ENCODE data around the gene GAL3ST2.
"Not testable (repeated sequence)": the region's sequence is repeated elsewhere in the genome, so short reads cannot be mapped to it uniquely, and the experiment has no call there.

Gene GAL3ST2

DNA sequence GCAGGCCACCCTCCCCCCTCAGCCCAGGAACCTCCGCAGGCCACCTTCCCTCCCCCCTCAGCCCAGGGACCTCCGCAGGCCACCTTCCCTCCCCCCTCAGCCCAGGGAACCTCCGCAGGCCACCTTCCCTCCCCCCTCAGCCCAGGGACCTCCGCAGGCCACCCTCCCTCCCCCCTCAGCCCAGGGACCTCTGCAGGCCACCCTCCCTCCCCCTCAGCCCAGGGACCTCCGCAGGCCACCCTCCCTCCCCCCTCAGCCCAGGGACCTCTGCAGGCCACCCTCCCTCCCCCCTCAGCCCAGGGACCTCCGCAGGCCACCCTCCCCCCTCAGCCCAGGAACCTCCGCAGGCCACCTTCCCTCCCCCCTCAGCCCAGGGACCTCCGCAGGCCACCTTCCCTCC, 29.6 kb downstream of the GAL3ST2 start:
- in situ Hi-C loops (cut with MboI; ENCODE audit: low sequenced_read_pairs): not testable (repeated sequence)

GRCh38 chr2:241808051-241808720, 31.6 kb downstream of the GAL3ST2 start:
- in situ Hi-C loops (cut with MboI; ENCODE audit: low sequenced_read_pairs): no loop called here

- in situ Hi-C loops (cut with MboI; ENCODE audit: low sequenced_read_pairs): no loop called here
Measured at GRCh38 chr2:241808721-241809382, 32.2 kb downstream of the GAL3ST2 start, which contains the start of gene NEU4. Gene NEU4 (plus strand): TSS chr2:241809193. CDS start chr2:241814485, 5,292 bp downstream.

DNA sequence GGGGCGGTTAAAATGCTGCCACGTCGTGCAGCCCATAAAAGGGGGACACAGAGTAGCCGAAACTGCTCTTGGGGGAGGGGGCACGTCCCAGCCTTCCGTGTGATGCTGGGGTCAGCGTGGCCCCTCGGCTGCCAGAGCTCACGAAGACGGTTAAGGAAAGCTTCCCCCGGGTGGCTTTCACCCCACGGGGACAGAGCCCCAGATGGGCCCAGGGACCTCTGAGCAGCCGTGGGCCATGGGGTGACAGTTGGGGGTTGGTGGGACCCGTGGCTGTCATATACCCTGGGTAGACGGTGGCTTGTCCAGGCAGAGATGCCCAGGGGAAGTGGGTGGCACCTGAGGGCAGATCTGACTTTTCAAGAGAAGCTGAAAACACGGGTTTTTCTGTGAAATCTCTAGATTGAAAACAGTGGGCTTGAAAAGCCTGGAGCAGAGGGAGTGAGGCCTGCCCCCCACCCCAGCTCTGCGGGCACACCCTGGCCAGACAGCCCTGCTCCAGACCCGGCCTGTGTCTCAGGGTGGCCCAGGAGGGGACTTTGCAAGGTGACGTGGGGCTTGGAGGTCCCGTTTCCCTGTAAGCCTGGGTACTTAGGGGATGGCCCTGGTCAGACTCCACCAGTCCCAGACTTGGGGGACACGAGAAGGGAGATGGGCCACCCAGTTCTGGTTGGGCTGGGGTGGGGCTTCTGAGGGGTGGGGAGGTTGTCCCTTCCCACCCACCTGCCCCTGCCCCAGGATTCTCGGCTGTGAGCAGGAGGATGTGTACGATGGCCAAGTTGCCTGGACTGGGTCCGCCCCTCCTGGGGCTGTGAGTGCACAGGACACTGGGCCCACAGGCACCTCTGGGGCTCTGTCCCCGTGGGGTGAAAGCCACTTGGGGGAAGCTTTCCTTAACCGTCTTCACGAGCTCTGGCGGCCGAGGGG, 33.0 kb downstream of the GAL3ST2 start:
- in situ Hi-C loops (cut with MboI; ENCODE audit: low sequenced_read_pairs): no loop called here

DNA sequence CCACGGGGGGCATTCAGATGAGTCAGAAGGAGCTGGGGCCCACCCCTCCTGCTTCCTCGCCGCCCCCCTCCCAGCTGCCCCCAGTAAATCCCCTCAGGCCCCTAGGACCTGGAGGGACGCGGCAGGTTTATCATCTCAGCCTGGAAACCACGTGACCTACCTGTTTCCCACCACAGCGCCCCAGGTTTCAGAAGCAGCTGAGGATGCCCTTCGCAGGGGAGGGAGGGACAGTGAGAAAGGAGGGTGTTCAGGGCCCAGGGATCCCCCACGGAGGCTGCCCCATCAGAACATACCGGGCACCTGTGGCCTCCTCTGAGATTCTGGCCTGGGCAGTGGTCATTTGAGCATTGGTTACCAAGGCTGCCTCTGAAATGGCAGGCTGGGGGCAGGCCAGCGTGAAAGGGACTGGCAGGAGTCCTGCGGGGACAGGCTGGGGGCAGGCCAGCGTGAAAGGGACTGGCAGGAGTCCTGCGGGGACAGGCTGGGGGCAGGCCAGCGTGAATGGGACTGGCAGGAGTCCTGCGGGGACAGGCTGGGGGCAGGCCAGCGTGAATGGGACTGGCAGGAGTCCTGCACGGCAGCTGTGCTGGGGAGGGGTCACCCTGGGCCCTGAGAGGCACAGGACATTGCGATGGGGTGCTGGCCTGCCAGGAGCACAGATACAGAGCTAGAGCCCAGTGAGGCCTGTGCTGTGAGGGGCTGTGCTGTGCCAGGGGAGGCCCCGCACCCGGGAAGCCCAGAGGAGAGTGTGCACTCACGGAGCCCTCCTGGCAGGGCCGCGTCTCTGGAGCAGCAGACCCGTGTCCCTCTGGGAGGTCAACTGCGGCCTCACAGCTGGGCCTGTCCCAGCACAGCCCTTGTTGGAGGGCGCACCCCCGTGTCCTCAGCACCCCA, 33.9 kb downstream of the GAL3ST2 start:
- in situ Hi-C loops (cut with MboI; ENCODE audit: low sequenced_read_pairs): no loop called here

DNA sequence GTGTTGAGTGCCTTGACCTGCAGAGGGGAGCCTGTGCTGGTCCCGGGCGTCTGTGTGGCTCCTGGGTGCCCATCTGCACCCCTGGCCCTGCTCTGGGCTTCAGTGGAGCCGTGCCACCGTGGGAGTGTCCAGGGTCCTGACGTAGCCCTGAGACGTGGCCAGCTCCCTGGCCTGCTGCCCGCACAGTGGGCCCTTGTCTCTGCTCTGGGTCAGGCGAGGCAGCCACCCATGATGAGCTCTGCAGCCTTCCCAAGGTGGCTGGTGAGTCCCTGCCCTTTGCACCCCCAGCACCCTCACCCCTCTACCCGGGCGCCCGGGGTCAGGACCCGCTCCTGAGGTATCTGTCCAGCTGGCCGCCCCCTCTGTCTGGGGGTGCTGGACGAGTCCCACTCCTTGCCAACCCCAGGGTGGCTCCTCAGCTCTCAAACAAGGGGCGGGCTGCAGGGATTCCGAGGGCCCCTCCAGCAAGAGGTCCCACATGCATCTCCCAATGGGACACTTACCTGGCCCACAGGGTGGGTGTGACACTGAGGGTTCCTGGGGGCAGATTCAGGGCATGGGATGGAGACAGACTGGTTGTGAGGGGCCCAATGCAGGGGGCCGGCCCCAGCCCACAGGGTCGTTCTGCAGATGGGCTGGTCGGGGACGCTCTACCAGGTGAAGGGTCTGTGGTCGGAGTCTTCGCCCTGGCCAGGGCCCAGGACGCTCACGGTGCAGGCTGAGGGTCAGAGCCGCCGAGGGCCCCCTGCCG, 34.8 kb downstream of the GAL3ST2 start:
- in situ Hi-C loops (cut with MboI; ENCODE audit: low sequenced_read_pairs): no loop called here

DNA sequence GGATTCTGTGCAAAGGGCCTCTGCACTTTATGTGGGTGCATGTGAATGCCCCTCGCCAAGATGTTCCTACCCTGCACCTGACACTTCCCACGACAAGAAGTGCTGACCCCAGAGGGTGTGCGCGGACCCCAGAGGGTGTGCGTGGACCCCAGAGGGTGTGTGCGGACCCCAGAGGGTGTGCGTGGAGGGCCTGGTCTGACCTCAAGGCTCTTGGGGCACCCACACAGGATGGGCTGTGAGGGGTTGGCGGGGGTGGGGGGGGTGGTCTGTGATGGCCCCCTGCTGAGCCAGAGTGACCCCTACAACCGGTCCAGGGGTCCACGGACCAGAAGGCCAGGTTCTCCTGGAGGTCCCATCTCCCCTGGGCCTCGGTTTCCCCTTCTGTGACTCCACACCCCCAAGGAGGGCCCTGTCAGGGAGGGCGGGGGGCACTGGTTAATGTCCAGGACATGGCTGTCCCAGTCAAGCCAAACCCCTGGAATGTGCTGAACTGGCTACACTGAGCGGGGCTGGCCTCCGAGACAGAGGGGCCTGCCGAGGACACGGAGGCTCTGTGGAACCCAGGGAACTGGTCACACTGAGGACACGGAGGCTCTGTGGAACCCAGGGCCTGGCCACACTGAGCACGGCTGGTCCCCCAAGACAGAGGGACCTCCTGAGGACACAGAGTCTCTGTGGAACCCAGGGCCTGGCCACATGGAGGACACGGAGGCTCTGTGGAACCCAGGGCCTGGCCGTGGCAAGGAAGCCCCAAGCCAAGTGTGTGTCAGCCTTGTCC, 35.5 kb downstream of the GAL3ST2 start:
- in situ Hi-C loops (cut with MboI; ENCODE audit: low sequenced_read_pairs): no loop called here

GRCh38 chr2:241812730-241813643, 36.4 kb downstream of the GAL3ST2 start:
- in situ Hi-C loops (cut with MboI; ENCODE audit: low sequenced_read_pairs): no loop called here

- in situ Hi-C loops (cut with MboI; ENCODE audit: low sequenced_read_pairs): no loop called here
Measured at GRCh38 chr2:241813644-241814392, 37.2 kb downstream of the GAL3ST2 start.

GRCh38 chr2:241814393-241814642, 37.7 kb downstream of the GAL3ST2 start:
- in situ Hi-C loops (cut with MboI; ENCODE audit: low sequenced_read_pairs): no loop called here

DNA sequence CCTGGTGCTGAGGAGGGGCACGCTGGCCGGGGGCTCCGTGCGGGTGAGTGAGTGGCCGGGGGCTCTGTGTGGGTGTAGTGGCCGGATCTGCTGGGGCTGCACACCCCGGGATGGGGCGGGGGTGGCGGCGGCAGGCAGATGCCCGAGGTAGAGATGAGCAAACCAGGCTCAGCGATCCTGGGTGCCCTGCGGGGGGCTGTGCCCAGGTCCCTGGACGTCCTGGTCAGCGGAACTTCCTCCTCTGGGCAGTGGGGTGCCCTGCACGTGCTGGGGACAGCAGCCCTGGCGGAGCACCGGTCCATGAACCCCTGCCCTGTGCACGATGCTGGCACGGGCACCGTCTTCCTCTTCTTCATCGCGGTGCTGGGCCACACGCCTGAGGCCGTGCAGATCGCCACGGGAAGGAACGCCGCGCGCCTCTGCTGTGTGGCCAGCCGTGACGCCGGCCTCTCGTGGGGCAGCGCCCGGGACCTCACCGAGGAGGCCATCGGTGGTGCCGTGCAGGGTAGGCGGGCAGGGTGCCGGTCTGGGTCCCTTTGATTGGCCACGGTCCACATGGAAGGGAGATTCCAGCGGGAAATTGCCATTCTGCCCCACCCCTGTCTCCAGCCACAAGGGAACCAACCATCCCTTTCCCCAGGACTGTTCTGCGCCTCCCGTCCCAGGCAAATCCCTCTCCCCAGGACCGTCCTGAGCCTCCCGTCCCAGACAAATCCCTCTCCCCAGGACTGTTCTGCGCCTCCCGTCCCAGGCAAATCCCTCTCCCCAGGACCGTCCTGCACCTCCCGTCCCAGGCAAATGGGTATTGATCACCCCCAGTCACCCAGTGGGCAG, 38.2 kb downstream of the GAL3ST2 start:
- in situ Hi-C loops (cut with MboI; ENCODE audit: low sequenced_read_pairs): no loop called here

DNA sequence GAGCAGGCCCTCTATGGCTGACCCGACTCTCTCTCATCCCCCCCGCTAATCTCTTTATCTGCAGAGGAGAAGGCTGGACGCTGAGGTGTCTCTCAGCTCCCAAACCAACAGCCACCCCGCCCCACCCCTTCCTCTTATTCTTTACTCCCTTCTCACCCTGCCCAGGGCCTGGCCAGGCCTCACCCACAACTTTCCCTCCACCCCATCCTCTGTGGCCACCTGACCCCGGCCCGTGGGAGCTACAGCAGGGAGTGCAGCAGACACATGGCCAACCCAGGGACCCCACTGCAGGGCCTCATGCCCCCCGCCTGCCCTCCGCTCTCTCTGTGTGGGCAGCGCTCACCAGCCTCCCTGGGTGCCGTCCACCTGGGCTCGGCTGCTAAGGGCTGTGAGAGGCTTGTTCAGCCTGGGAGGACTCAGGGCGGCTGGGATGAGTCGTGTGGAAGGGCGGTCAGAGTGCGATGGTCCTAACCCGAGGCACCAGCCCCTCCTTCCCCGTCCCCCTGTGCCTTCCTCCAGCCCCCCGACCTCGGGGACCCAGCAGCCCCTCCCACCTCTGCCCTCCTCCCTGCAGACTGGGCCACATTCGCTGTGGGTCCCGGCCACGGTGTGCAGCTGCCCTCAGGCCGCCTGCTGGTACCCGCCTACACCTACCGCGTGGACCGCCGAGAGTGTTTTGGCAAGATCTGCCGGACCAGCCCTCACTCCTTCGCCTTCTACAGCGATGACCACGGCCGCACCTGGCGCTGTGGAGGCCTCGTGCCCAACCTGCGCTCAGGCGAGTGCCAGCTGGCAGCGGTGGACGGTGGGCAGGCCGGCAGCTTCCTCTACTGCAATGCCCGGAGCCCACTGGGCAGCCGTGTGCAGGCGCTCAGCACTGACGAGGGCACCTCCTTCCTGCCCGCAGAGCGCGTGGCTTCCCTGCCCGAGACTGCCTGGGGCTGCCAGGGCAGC, 39.1 kb downstream of the GAL3ST2 start:
- in situ Hi-C loops (cut with MboI; ENCODE audit: low sequenced_read_pairs): no loop called here

DNA sequence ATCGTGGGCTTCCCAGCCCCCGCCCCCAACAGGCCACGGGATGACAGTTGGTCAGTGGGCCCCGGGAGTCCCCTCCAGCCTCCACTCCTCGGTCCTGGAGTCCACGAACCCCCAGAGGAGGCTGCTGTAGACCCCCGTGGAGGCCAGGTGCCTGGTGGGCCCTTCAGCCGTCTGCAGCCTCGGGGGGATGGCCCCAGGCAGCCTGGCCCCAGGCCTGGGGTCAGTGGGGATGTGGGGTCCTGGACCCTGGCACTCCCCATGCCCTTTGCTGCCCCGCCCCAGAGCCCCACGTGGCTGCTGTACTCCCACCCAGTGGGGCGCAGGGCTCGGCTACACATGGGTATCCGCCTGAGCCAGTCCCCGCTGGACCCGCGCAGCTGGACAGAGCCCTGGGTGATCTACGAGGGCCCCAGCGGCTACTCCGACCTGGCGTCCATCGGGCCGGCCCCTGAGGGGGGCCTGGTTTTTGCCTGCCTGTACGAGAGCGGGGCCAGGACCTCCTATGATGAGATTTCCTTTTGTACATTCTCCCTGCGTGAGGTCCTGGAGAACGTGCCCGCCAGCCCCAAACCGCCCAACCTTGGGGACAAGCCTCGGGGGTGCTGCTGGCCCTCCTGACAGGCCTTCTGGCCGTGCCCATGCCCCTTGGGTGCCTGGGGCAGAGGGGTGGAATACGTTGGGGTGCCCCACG, 40.0 kb downstream of the GAL3ST2 start:
- in situ Hi-C loops (cut with MboI; ENCODE audit: low sequenced_read_pairs): no loop called here

DNA sequence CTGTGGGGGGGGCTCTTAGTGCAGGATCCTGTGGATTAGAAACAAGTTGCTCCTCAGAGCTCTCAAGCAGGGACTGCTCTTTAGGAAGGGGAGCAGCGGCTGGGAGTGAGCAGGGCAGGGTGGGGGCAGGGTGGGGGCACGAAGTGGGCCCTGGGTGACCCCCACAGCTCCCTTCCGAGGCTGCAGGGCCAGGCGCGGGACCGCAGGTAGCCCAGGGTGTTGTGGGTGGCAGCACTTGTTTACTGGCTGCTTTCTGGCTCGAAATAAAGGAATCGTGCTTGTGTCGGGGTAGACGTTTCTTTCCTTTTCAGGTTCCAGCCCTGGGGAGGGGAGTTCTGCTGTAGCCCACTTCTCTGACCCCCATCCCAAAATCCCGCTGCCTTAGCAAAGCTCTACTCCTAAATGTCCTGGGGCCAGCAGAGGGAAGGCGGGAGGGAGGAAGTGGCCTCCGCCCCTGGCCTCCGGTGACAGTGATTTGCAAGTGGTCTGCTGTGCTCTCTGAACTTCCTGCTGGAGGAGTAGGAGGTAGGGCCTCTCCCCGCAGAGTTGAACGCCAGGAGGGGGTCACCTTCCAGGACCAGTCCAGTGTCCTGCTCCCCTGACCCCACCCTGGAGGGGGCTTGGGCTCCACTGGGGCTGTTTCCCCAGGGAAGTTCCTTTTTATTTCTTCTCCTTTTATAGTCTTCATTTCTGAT, 40.7 kb downstream of the GAL3ST2 start:
- in situ Hi-C loops (cut with MboI; ENCODE audit: low sequenced_read_pairs): no loop called here
